HepG2 (cell line): Measurements from ENCODE around the gene TRIM44. TPM values are rescaled to one million over a fixed set of nuclear protein-coding genes. Genes with fewer than 3 reads are reported as not detected.

ENCODE experiments used
- ARID2 ChIP-seq: sonication (generic); formaldehyde crosslinking; IDR thresholded peaks from 2 replicates; pipeline ENCODE4 v1.8.1; 2022; ENCODE audit warnings: mild to moderate bottlenecking, missing genetic modification reagents, borderline replicate concordance
- ATF4 ChIP-seq, 2 experiments: fragments of 450-650 bp in 1 of 2; sonication (generic) in 1 of 2; formaldehyde crosslinking; IDR thresholded peaks; 2 replicates each; pipeline versions ENCODE4 v1.5.0 to v1.8.0; 2020 to 2022; ENCODE audit warnings: mild to moderate bottlenecking in 1 of 2, missing genetic modification reagents in 1 of 2
- BRF2 ChIP-seq: sonication (generic); formaldehyde crosslinking; IDR thresholded peaks from 2 replicates; pipeline ENCODE4 v1.8.1; 2022; ENCODE audit warnings: mild to moderate bottlenecking, missing genetic modification reagents
- DMTF1 ChIP-seq: sonication (generic); formaldehyde crosslinking; IDR thresholded peaks from 2 replicates; pipeline ENCODE4 v1.4.0; 2020; ENCODE audit warnings: mild to moderate bottlenecking, missing genetic modification reagents
- DNMT3B ChIP-seq: conservative IDR thresholded peaks from 2 replicates; pipeline ENCODE4 v1.6.1; 2016; ENCODE audit warnings: missing biosample characterization, control low read depth
- FOXC1 ChIP-seq: sonication (generic); formaldehyde crosslinking; IDR thresholded peaks from 2 replicates; pipeline ENCODE4 v1.8.0; 2022; ENCODE audit warnings: mild to moderate bottlenecking, missing genetic modification reagents, borderline replicate concordance
- HBP1 ChIP-seq: IDR thresholded peaks from 2 replicates; pipeline ENCODE4 v1.6.1; 2016; ENCODE audit warnings: low read depth, control low read depth
- HES4 ChIP-seq: sonication (generic); formaldehyde crosslinking; IDR thresholded peaks from 2 replicates; pipeline ENCODE4 v1.9.0; 2021; ENCODE audit warnings: mild to moderate bottlenecking, missing genetic modification reagents, borderline replicate concordance
- HNF4G ChIP-seq, 2 experiments: sonication (generic) in 1 of 2; formaldehyde crosslinking in 1 of 2; IDR thresholded peaks; 2 replicates each; pipeline versions ENCODE4 v1.4.0 to v1.6.1; 2011 to 2020; ENCODE audit warnings: borderline replicate concordance in 2 of 2, low read depth in 2 of 2, mild to moderate bottlenecking in 2 of 2, low read length in 1 of 2, missing genetic modification reagents in 1 of 2, moderate library complexity in 1 of 2
- KDM4B ChIP-seq: sonication (generic); formaldehyde crosslinking; IDR thresholded peaks from 2 replicates; pipeline ENCODE4 v1.4.0; 2020; ENCODE audit warnings: missing genetic modification reagents
- MXD1 ChIP-seq: sonication (generic); formaldehyde crosslinking; IDR thresholded peaks from 2 replicates; pipeline ENCODE4 v1.4.0; 2020; ENCODE audit warnings: mild to moderate bottlenecking, missing genetic modification reagents
- NFKBIZ ChIP-seq: IDR thresholded peaks from 2 replicates; pipeline ENCODE4 v1.6.1; 2018; ENCODE audit warnings: missing genetic modification reagents, missing compliant biosample characterization
- NFYB ChIP-seq: sonication (generic); formaldehyde crosslinking; IDR thresholded peaks from 2 replicates; pipeline ENCODE4 v1.4.0; 2020; ENCODE audit warnings: missing genetic modification reagents
- PLRG1 ChIP-seq: fragments of 450-650 bp; conservative IDR thresholded peaks from 2 replicates; pipeline ENCODE4 v1.6.1; 2016
- SPEN ChIP-seq: sonication (generic); formaldehyde crosslinking; IDR thresholded peaks from 2 replicates; pipeline ENCODE4 v1.5.1; 2020; ENCODE audit warnings: low read depth, mild to moderate bottlenecking, missing genetic modification reagents
- TCF12 ChIP-seq, 2 experiments: fragments of 450-650 bp in 1 of 2; sonication (generic) in 1 of 2; formaldehyde crosslinking in 1 of 2; IDR thresholded peaks; 2 replicates each; pipeline versions ENCODE4 v1.6.1 to v1.8.0; 2017 to 2022; ENCODE audit warnings: antibody characterized with exemption in 1 of 2, mild to moderate bottlenecking in 1 of 2, missing genetic modification reagents in 1 of 2, moderate library complexity in 1 of 2
- ZBTB3 ChIP-seq: sonication (generic); formaldehyde crosslinking; IDR thresholded peaks from 2 replicates; pipeline ENCODE4 v1.4.0; 2020; ENCODE audit warnings: low read depth, mild to moderate bottlenecking, moderate library complexity, missing genetic modification reagents, borderline replicate concordance
- ZNF138 ChIP-seq: sonication (generic); formaldehyde crosslinking; IDR thresholded peaks from 2 replicates; pipeline ENCODE4 v1.5.0; 2020; ENCODE audit warnings: mild to moderate bottlenecking, low read depth, missing genetic modification reagents
- ZNF354B ChIP-seq: sonication (generic); formaldehyde crosslinking; IDR thresholded peaks from 2 replicates; pipeline ENCODE4 v1.8.0; 2022; ENCODE audit warnings: mild to moderate bottlenecking, missing genetic modification reagents
- ZNF691 ChIP-seq: sonication (generic); formaldehyde crosslinking; IDR thresholded peaks from 2 replicates; pipeline ENCODE4 v1.4.0; 2020; ENCODE audit warnings: missing genetic modification reagents, low read depth, mild to moderate bottlenecking, borderline replicate concordance
- polyA plus RNA-seq, 8 experiments: library from polyadenylated mRNA; depleted of rRNA in 3 of 8; stranded (reverse) in 7 of 8; unstranded in 1 of 8; fragments of >200 nt; fragmentation: Illumina TruSeq in 4 of 8; extraction: Trizol in 4 of 8; gene quantifications; 2 replicates each; pipeline versions ENCODE4 v1.2.1 to v1.2.3, GENCODE V29; 2011 to 2016; ENCODE audit warnings: low read depth in 4 of 8, missing spikeins in 1 of 8, mixed read lengths in 1 of 8; ENCODE audit not compliant: insufficient read depth in 1 of 8
- total RNA-seq, 5 experiments: library from RNA; depleted of rRNA; stranded (reverse); fragments of >200 nt; fragmentation: Illumina TruSeq; extraction: Trizol; gene quantifications; 2 replicates each; pipeline ENCODE4 v1.2.3, GENCODE V29; 2016; ENCODE audit warnings: low read depth in 1 of 5

TRIM44 gene
- total and polyA plus RNA-seq, 2 of the 13 experiments (the other 11 are each of a cell fraction or from before 2014, with no cell fraction given): 22.7 to 50.3 TPM

- TF ChIP-seq HNF4G (IDR thresholded peaks at IDR 0.05; ENCODE audit: borderline replicate concordance, low read depth, low read length) (no peak), HNF4G (CRISPR knock-in tag; IDR thresholded peaks at IDR 0.05; ENCODE audit: borderline replicate concordance, low read depth) (peak; percentile 62; the same call in 1 of the 2 replicates), ZNF354B (peak; percentile 94), ZNF138 (CRISPR knock-in tag) (peak; percentile 98; the same call in 1 of the 2 replicates), NFKBIZ (peak; percentile 74; the same call in 1 of the 2 replicates), HES4 (CRISPR knock-in tag) (peak; percentile 99), MXD1 (peak; percentile 99), HBP1 (CRISPR knock-in tag) (no peak), TCF12 (IDR thresholded peaks at IDR 0.05) (no peak), TCF12 (CRISPR knock-in tag; IDR thresholded peaks at IDR 0.05) (peak; percentile 70; the same call in 1 of the 2 replicates), BRF2 (CRISPR knock-in tag) (peak; percentile 98), DMTF1 (CRISPR knock-in tag) (peak; percentile 94; the same call in 1 of the 2 replicates), ARID2 (peak; percentile 98), PLRG1 (no peak), ZNF691 (CRISPR knock-in tag) (peak; percentile 93; the same call in 1 of the 2 replicates), ATF4 (CRISPR knock-in tag; IDR thresholded peaks at IDR 0.05) (peak in 1 of 2 experiments; percentile 84; a peak in 2 of 4 replicates), NFYB (CRISPR knock-in tag) (peak; percentile 42; the same call in 1 of the 2 replicates), DNMT3B (CRISPR knock-in tag) (peak; percentile 93), SPEN (CRISPR knock-in tag) (peak; percentile 77), KDM4B (no peak), FOXC1 (peak; percentile 98), ZBTB3 (peak; percentile 74; the same call in 1 of the 2 replicates)
Observed at GRCh38 chr11:35662649-35663407, at the start of gene TRIM44 (continued).
